ENCODE measurements around the gene VTA1. TPM values are rescaled to one million over a fixed set of nuclear protein-coding genes. Genes with fewer than 3 reads are reported as not detected.

The VTA1 gene
- total and polyA plus RNA-seq, 2 of the 13 experiments (the other 11 are each of a cell fraction or from before 2014, with no cell fraction given) = 70.7 to 89.1 TPM

GRCh38 chr6:142146828-142147662, at the start of gene VTA1, which contains the start of gene NMBR (continued):
- TF ChIP-seq CC2D1A (CRISPR knock-in tag; IDR thresholded peaks at IDR 0.05) (0 out of 2 replicates have a peak, but pooled peaks have one; percentile 36), ZNF44 (CRISPR knock-in tag; IDR thresholded peaks at IDR 0.05) (peak; percentile 90; the same call in 1 of the 2 replicates), HES4 (CRISPR knock-in tag; IDR thresholded peaks at IDR 0.05; ENCODE audit: borderline replicate concordance) (no peak), AKAP8 (CRISPR knock-in tag; IDR thresholded peaks at IDR 0.05) (0 out of 2 replicates have a peak, but pooled peaks have one; percentile 68), ETV6 (CRISPR knock-in tag; conservative IDR thresholded peaks at IDR 0.05) (peak; percentile 98), RAD21 (CRISPR knock-in tag; IDR thresholded peaks at IDR 0.05) (peak; percentile 93), WIZ (CRISPR knock-in tag; IDR thresholded peaks at IDR 0.05) (peak; percentile 92; the same call in 1 of the 2 replicates), FOXK2 (IDR thresholded peaks at IDR 0.05) (peak; percentile 77; the same call in 1 of the 2 replicates), SMAD3 (CRISPR knock-in tag; IDR thresholded peaks at IDR 0.05) (peak; percentile 99), NFE2L1 (CRISPR knock-in tag; IDR thresholded peaks at IDR 0.05; ENCODE audit: borderline replicate concordance) (no peak), ZNF205 (CRISPR knock-in tag; IDR thresholded peaks at IDR 0.05) (peak; percentile 98), AHR (CRISPR knock-in tag; IDR thresholded peaks at IDR 0.05) (peak; percentile 89), ERF (CRISPR knock-in tag; IDR thresholded peaks at IDR 0.05) (peak; percentile 98), ZNF30 (CRISPR knock-in tag; IDR thresholded peaks at IDR 0.05) (no peak), ZNF746 (CRISPR knock-in tag; IDR thresholded peaks at IDR 0.05) (peak; percentile 92; the same call in 1 of the 2 replicates), GLI4 (CRISPR knock-in tag; IDR thresholded peaks at IDR 0.05; ENCODE audit: borderline replicate concordance) (peak; percentile 84; the same call in 1 of the 2 replicates), SIX1 (CRISPR knock-in tag; IDR thresholded peaks at IDR 0.05; ENCODE audit: borderline replicate concordance) (peak; percentile 33; the same call in 1 of the 2 replicates), SALL1 (CRISPR knock-in tag; IDR thresholded peaks at IDR 0.05) (peak; percentile 99), RFXANK (CRISPR knock-in tag; IDR thresholded peaks at IDR 0.05) (peak; percentile 83; the same call in 1 of the 2 replicates)
- TF ChIP-seq, protein P1, sequence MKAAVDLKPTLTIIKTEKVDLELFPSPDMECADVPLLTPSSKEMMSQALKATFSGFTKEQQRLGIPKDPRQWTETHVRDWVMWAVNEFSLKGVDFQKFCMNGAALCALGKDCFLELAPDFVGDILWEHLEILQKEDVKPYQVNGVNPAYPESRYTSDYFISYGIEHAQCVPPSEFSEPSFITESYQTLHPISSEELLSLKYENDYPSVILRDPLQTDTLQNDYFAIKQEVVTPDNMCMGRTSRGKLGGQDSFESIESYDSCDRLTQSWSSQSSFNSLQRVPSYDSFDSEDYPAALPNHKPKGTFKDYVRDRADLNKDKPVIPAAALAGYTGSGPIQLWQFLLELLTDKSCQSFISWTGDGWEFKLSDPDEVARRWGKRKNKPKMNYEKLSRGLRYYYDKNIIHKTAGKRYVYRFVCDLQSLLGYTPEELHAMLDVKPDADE (CRISPR knock-in tag; IDR thresholded peaks at IDR 0.05) = peak; percentile 65; the same call in 1 of the 2 replicates
- TF ChIP-seq, protein P2, sequence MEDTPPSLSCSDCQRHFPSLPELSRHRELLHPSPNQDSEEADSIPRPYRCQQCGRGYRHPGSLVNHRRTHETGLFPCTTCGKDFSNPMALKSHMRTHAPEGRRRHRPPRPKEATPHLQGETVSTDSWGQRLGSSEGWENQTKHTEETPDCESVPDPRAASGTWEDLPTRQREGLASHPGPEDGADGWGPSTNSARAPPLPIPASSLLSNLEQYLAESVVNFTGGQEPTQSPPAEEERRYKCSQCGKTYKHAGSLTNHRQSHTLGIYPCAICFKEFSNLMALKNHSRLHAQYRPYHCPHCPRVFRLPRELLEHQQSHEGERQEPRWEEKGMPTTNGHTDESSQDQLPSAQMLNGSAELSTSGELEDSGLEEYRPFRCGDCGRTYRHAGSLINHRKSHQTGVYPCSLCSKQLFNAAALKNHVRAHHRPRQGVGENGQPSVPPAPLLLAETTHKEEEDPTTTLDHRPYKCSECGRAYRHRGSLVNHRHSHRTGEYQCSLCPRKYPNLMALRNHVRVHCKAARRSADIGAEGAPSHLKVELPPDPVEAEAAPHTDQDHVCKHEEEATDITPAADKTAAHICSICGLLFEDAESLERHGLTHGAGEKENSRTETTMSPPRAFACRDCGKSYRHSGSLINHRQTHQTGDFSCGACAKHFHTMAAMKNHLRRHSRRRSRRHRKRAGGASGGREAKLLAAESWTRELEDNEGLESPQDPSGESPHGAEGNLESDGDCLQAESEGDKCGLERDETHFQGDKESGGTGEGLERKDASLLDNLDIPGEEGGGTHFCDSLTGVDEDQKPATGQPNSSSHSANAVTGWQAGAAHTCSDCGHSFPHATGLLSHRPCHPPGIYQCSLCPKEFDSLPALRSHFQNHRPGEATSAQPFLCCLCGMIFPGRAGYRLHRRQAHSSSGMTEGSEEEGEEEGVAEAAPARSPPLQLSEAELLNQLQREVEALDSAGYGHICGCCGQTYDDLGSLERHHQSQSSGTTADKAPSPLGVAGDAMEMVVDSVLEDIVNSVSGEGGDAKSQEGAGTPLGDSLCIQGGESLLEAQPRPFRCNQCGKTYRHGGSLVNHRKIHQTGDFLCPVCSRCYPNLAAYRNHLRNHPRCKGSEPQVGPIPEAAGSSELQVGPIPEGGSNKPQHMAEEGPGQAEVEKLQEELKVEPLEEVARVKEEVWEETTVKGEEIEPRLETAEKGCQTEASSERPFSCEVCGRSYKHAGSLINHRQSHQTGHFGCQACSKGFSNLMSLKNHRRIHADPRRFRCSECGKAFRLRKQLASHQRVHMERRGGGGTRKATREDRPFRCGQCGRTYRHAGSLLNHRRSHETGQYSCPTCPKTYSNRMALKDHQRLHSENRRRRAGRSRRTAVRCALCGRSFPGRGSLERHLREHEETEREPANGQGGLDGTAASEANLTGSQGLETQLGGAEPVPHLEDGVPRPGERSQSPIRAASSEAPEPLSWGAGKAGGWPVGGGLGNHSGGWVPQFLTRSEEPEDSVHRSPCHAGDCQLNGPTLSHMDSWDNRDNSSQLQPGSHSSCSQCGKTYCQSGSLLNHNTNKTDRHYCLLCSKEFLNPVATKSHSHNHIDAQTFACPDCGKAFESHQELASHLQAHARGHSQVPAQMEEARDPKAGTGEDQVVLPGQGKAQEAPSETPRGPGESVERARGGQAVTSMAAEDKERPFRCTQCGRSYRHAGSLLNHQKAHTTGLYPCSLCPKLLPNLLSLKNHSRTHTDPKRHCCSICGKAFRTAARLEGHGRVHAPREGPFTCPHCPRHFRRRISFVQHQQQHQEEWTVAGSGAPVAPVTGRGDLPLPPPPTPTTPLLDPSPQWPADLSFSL (CRISPR knock-in tag; IDR thresholded peaks at IDR 0.05) = no peak
- TF ChIP-seq, protein P3, sequence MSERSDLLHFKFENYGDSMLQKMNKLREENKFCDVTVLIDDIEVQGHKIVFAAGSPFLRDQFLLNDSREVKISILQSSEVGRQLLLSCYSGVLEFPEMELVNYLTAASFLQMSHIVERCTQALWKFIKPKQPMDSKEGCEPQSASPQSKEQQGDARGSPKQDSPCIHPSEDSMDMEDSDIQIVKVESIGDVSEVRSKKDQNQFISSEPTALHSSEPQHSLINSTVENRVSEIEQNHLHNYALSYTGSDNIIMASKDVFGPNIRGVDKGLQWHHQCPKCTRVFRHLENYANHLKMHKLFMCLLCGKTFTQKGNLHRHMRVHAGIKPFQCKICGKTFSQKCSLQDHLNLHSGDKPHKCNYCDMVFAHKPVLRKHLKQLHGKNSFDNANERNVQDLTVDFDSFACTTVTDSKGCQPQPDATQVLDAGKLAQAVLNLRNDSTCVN (CRISPR knock-in tag; IDR thresholded peaks at IDR 0.05; ENCODE audit: borderline replicate concordance) = peak; percentile 90

Measured in HepG2 (cell line).